Measurements from ENCODE around the gene GOLGA6D. TPM values are rescaled to one million over a fixed set of nuclear protein-coding genes. Genes with fewer than 3 reads are reported as not detected.
"Not testable (repeated sequence)": the region's sequence is repeated elsewhere in the genome, so short reads cannot be mapped to it uniquely, and the experiment has no call there.

Gene GOLGA6D
- total RNA-seq (2014; rRNA removed; shearing (Covaris generic); ENCODE audit: low replicate concordance), result not detected in 2 replicates

- DNase-seq (ENCODE audit: low read depth); in situ Hi-C loops (cut with HindIII; ENCODE audit: low pct_unique_long_range_greater_than_20kb, low sequenced_read_pairs): not testable (repeated sequence)
Measured at GRCh38 chr15:75282572-75282971, at the start of gene GOLGA6D. TSS of gene GOLGA6D (plus strand) at chr15:75282835. CDS start at chr15:75282876, 41 bp downstream.

GRCh38 chr15:75233504-75234190, 49.0 kb upstream of the GOLGA6D start:
- in situ Hi-C loops (cut with HindIII; ENCODE audit: low pct_unique_long_range_greater_than_20kb, low sequenced_read_pairs), result no loop called here

GRCh38 chr15:75234191-75234810, 48.3 kb upstream of the GOLGA6D start:
- no peak for DNase-seq (ENCODE audit: low read depth)
- in situ Hi-C loops (cut with HindIII; ENCODE audit: low pct_unique_long_range_greater_than_20kb, low sequenced_read_pairs), result no loop called here

More at GRCh38 chr15:75233504-75234190, 49.0 kb upstream of the GOLGA6D start:
- DNase-seq (ENCODE audit: low read depth), result no peak

GRCh38 chr15:75235051-75235673, 47.5 kb upstream of the GOLGA6D start:
- no peak for DNase-seq (ENCODE audit: low read depth)
- in situ Hi-C loops (cut with HindIII; ENCODE audit: low pct_unique_long_range_greater_than_20kb, low sequenced_read_pairs), result no loop called here

GRCh38 chr15:75235760-75236729, 46.6 kb upstream of the GOLGA6D start:
- in situ Hi-C loops (cut with HindIII; ENCODE audit: low pct_unique_long_range_greater_than_20kb, low sequenced_read_pairs), result no loop called here
- DNase-seq (ENCODE audit: low read depth), result no peak

GRCh38 chr15:75237316-75237982, 45.2 kb upstream of the GOLGA6D start:
- DNase-seq (ENCODE audit: low read depth), result no peak
- in situ Hi-C loops (cut with HindIII; ENCODE audit: low pct_unique_long_range_greater_than_20kb, low sequenced_read_pairs), result no loop called here

GRCh38 chr15:75238150-75238549, 44.5 kb upstream of the GOLGA6D start:
- no peak for DNase-seq (ENCODE audit: low read depth)
- in situ Hi-C loops (cut with HindIII; ENCODE audit: low pct_unique_long_range_greater_than_20kb, low sequenced_read_pairs), result no loop called here

- DNase-seq (ENCODE audit: low read depth); in situ Hi-C loops (cut with HindIII; ENCODE audit: low pct_unique_long_range_greater_than_20kb, low sequenced_read_pairs): not testable (repeated sequence)
Measured at GRCh38 chr15:75245741-75246140, 36.9 kb upstream of the GOLGA6D start.

GRCh38 chr15:75248991-75249390, 33.6 kb upstream of the GOLGA6D start:
- DNase-seq (ENCODE audit: low read depth); in situ Hi-C loops (cut with HindIII; ENCODE audit: low pct_unique_long_range_greater_than_20kb, low sequenced_read_pairs): not testable (repeated sequence)

- no peak for DNase-seq (ENCODE audit: low read depth)
- in situ Hi-C loops (cut with HindIII; ENCODE audit: low pct_unique_long_range_greater_than_20kb, low sequenced_read_pairs), result no loop called here
Measured at GRCh38 chr15:75249726-75250125, 32.9 kb upstream of the GOLGA6D start.

- DNase-seq (ENCODE audit: low read depth); in situ Hi-C loops (cut with HindIII; ENCODE audit: low pct_unique_long_range_greater_than_20kb, low sequenced_read_pairs): not testable (repeated sequence)
Measured at GRCh38 chr15:75251343-75251742, 31.3 kb upstream of the GOLGA6D start.

- DNase-seq (ENCODE audit: low read depth); in situ Hi-C loops (cut with HindIII; ENCODE audit: low pct_unique_long_range_greater_than_20kb, low sequenced_read_pairs): not testable (repeated sequence)
Measured at GRCh38 chr15:75252285-75252684, 30.4 kb upstream of the GOLGA6D start.

- DNase-seq (ENCODE audit: low read depth); in situ Hi-C loops (cut with HindIII; ENCODE audit: low pct_unique_long_range_greater_than_20kb, low sequenced_read_pairs): not testable (repeated sequence)
Measured at GRCh38 chr15:75258034-75258433, 24.6 kb upstream of the GOLGA6D start, which contains the start of gene GOLGA6C. TSS of gene GOLGA6C (plus strand) at chr15:75258334. CDS start at chr15:75258599, 265 bp downstream.

GRCh38 chr15:75258620-75259343, 23.9 kb upstream of the GOLGA6D start:
- DNase-seq (ENCODE audit: low read depth); in situ Hi-C loops (cut with HindIII; ENCODE audit: low pct_unique_long_range_greater_than_20kb, low sequenced_read_pairs): not testable (repeated sequence)

GRCh38 chr15:75259873-75260272, 22.8 kb upstream of the GOLGA6D start:
- in situ Hi-C loops (cut with HindIII; ENCODE audit: low pct_unique_long_range_greater_than_20kb, low sequenced_read_pairs); DNase-seq (ENCODE audit: low read depth): not testable (repeated sequence)

GRCh38 chr15:75273751-75274359, 8.8 kb upstream of the GOLGA6D start:
- in situ Hi-C loops (cut with HindIII; ENCODE audit: low pct_unique_long_range_greater_than_20kb, low sequenced_read_pairs); DNase-seq (ENCODE audit: low read depth): not testable (repeated sequence)

Data from Caki2 (cell line).